Measurements from ENCODE around the gene SLC25A33.

GRCh38 chr1:9609998-9610397 is 70.7 kb downstream of the SLC25A33 start:
- TF ChIP-seq CTCF (optimal IDR thresholded peaks at IDR 0.05 in 1 of 3, IDR thresholded peaks at IDR 0.05 in 1 of 3, conservative IDR thresholded peaks at IDR 0.05 in 1 of 3; ENCODE audit: extremely low read depth in 1 of 3, insufficient read depth in 2 of 3, low read length in 3 of 3): no peak
- TF ChIP-seq EZH2 (IDR thresholded peaks at IDR 0.05; ENCODE audit: low read length): no peak
